ENCODE results near the gene VPS9D1. TPM values are rescaled to one million over a fixed set of nuclear protein-coding genes. Genes with fewer than 3 reads are reported as not detected.

VPS9D1 gene
- total and polyA plus RNA-seq, 10 of the 15 experiments (the other 5 are each of a cell fraction or from before 2014, with no cell fraction given) = 0.65 to 4.2 (median 1.1) TPM

DNA sequence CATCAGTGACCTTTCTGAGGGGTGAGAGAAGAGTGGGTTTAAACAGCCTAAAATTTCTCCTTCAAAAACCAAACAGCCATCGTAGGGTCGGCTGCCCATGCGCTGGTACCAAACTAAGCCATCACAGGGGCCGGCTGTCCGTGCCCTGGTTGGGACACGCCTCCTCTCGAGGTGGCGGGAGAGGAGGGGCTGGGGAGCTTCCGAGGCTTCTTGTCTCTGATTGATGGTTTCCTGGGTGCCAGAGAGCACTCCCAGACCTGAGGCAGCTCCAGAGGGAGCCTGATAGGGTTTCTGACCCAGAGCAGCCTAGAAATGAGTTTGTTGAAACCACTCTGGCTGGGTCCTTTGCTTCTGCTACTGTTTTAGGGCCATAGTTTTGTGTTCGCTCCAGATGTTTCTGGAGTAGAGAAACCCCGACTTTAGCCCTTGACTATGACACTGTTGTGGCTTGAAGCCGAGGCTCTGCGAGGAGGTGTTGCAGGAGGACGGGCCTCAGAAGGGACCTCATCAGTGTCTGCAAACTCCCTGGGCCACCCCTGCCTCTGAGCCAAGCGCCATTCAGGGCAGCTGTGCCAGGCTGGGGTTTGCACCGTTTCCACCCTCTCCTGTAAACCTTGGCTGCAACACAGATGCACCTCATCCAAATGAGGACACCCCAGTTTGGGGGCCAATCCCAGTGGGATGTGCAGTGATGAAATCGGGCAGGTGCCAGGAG, 6.9 kb upstream of the VPS9D1 start:
- ATAC-seq = no peak
- BruUV-seq (replicated peaks) = no TSS peak
- Histone ChIP-seq H3K9ac (ENCODE audit: control insufficient read depth, insufficient read depth, low read length) (no peak overlapping the region), H3K27me3 (replicated peaks in 1 of 2; ENCODE audit: control insufficient read depth in 2 of 2, insufficient read depth in 2 of 2, low read length in 1 of 2) (no peaks in the 10 kb centered on the region), H3K79me2 (ENCODE audit: control insufficient read depth, insufficient read depth, low read length) (peaks cover 16% of the 10 kb centered on the region), H2AFZ (ENCODE audit: control insufficient read depth, low read depth, low read length) (no peak overlapping the region), H3K4me3 (no peak overlapping the region), H3K36me3 (ENCODE audit: control insufficient read depth in 2 of 2, insufficient read depth in 2 of 2, low read length in 1 of 2) (peaks cover 15 to 25% of the 10 kb centered on the region in 2 experiments; a peak in 3 of 4 replicates), H3K9me3 (replicated peaks; ENCODE audit: control insufficient read depth, insufficient read depth, low read length) (no peaks in the 10 kb centered on the region), H3K4me1 (ENCODE audit: control insufficient read depth, insufficient read depth, low read length) (peaks cover 17% of the 10 kb centered on the region), H3K4me2 (ENCODE audit: control insufficient read depth, insufficient read depth) (no peak overlapping the region), H4K20me1 (ENCODE audit: control insufficient read depth, insufficient read depth) (no peaks in the 10 kb centered on the region), H3K27ac (ENCODE audit: control insufficient read depth, insufficient read depth) (no peak overlapping the region)
- TF ChIP-seq POLR2A (IDR thresholded peaks at IDR 0.05; ENCODE audit: low read depth, low read length) (peak; percentile 9; the same call in 1 of the 2 replicates), ESRRA (IDR thresholded peaks at IDR 0.05; ENCODE audit: low read length) (no peak), SMARCA5 (IDR thresholded peaks at IDR 0.05) (no peak), POLR2AphosphoS2 (IDR thresholded peaks at IDR 0.05; ENCODE audit: low read depth, low read length) (no peak), MTA2 (IDR thresholded peaks at IDR 0.05; ENCODE audit: low read depth) (no peak)
- TF ChIP-seq, protein P1, sequence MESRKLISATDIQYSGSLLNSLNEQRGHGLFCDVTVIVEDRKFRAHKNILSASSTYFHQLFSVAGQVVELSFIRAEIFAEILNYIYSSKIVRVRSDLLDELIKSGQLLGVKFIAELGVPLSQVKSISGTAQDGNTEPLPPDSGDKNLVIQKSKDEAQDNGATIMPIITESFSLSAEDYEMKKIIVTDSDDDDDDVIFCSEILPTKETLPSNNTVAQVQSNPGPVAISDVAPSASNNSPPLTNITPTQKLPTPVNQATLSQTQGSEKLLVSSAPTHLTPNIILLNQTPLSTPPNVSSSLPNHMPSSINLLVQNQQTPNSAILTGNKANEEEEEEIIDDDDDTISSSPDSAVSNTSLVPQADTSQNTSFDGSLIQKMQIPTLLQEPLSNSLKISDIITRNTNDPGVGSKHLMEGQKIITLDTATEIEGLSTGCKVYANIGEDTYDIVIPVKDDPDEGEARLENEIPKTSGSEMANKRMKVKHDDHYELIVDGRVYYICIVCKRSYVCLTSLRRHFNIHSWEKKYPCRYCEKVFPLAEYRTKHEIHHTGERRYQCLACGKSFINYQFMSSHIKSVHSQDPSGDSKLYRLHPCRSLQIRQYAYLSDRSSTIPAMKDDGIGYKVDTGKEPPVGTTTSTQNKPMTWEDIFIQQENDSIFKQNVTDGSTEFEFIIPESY (IDR thresholded peaks at IDR 0.05) = no peak
- TF ChIP-seq, protein P2, sequence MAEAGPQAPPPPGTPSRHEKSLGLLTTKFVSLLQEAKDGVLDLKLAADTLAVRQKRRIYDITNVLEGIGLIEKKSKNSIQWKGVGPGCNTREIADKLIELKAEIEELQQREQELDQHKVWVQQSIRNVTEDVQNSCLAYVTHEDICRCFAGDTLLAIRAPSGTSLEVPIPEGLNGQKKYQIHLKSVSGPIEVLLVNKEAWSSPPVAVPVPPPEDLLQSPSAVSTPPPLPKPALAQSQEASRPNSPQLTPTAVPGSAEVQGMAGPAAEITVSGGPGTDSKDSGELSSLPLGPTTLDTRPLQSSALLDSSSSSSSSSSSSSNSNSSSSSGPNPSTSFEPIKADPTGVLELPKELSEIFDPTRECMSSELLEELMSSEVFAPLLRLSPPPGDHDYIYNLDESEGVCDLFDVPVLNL (IDR thresholded peaks at IDR 0.05; ENCODE audit: low read depth, low read length) = no peak
- FAIRE-seq = no peak
- intact Hi-C loops (cut with micrococcal nuclease; ENCODE audit: unreplicated experiment) (no loop called here), in situ Hi-C loops (cut with MboI) (no loop called here)
- CTCF ChIA-PET = interaction anchor here (0.8 kb wide), 1 partner anchor 22 kb away, joined by 5 read pairs; no protein-coding TSS in a partner anchor
- SMC1A ChIA-PET (ENCODE audit: uncharacterized antibody, unreplicated experiment) = no interaction called here
- POLR2A ChIA-PET = interaction anchor here (0.6 kb wide), 1 partner anchor 244 kb away, joined by 4 read pairs; no protein-coding TSS in a partner anchor
- RAD21 ChIA-PET (ENCODE audit: unreplicated experiment) = no interaction called here
- DNase-seq (ENCODE audit: low read depth, low spot score) = no peak
- whole genome bisulfite sequencing (ENCODE audit: insufficient coverage, insufficient replicate concordance, low lambda C conversion rate, missing lambda C conversion rate) = 87% methylated on average over 17 of the region's 17 CpGs

Measured in GM12878 (cell line).